ENCODE measurements around the gene PLCXD3. TPM values are rescaled to one million over a fixed set of nuclear protein-coding genes. Genes with fewer than 3 reads are reported as not detected.

Gene PLCXD3
- total and polyA plus RNA-seq, 2 of the 8 experiments (the other 6 are each of a cell fraction or from before 2014, with no cell fraction given), result 0.03 to 0.07 TPM

GRCh38 chr5:41281215-41281810 lies 229.1 kb downstream of the PLCXD3 start:
- Histone ChIP-seq H3K23me2 (ENCODE audit: low read depth, low read length) (no peaks in the 10 kb centered on the region; the same call in 1 of the 2 replicates), H3K23ac (ENCODE audit: insufficient read length) (no peak overlapping the region), H3K27me3 (replicated peaks in 1 of 4; ENCODE audit: control insufficient read depth in 3 of 4, extremely low read depth in 1 of 4, insufficient read depth in 3 of 4, low read length in 3 of 4) (no peaks in the 10 kb centered on the region), H3K4me3 (ENCODE audit: extremely low read depth in 1 of 4, insufficient read depth in 2 of 4, low read depth in 3 of 4, low read length in 4 of 4) (no peak overlapping the region), H2BK15ac (ENCODE audit: low read length) (no peak overlapping the region), H3K36me3 (ENCODE audit: control insufficient read depth in 2 of 4, insufficient read depth in 4 of 4, low read length in 3 of 4) (no peaks in the 10 kb centered on the region), H3K9ac (replicated peaks in 1 of 4; ENCODE audit: extremely low read depth in 1 of 4, low read depth in 3 of 4, low read length in 3 of 4) (no peak overlapping the region), H3K4me1 (replicated peaks in 1 of 4; ENCODE audit: control insufficient read depth in 3 of 4, insufficient read depth in 4 of 4, low read length in 3 of 4) (peaks cover 0 to 4% (median under 1%) of the 10 kb centered on the region in 4 experiments; a peak in 4 of 7 replicates), H3K4me2 (ENCODE audit: insufficient read depth in 1 of 2, low read depth in 2 of 2, low read length in 2 of 2) (no peak overlapping the region), H3K56ac (replicated peaks; ENCODE audit: insufficient read length, low read depth, low read length) (no peak overlapping the region), H3K18ac (ENCODE audit: extremely low read depth, low read length) (no peak overlapping the region), H4K5ac (ENCODE audit: insufficient read length, low read depth, low read length) (no peak overlapping the region), H4K91ac (replicated peaks; ENCODE audit: insufficient read length, low read length) (no peak overlapping the region), H4K20me1 (replicated peaks in 1 of 2; ENCODE audit: control insufficient read depth in 1 of 2, insufficient read depth in 2 of 2, low read length in 2 of 2) (no peaks in the 10 kb centered on the region), H2BK20ac (ENCODE audit: low read length) (no peak overlapping the region), H3K4ac (replicated peaks; ENCODE audit: insufficient read length, low read depth, low read length) (no peak overlapping the region), H3K9me3 (ENCODE audit: insufficient read depth in 2 of 2, low read depth in 1 of 2, low read length in 1 of 2) (no peaks in the 10 kb centered on the region), H4K8ac (ENCODE audit: extremely low read depth, insufficient read depth, low read length) (no peak overlapping the region), H2AK5ac (ENCODE audit: low read depth, low read length) (no peak overlapping the region), H2BK5ac (ENCODE audit: low read depth, low read length) (no peak overlapping the region), H2BK120ac (replicated peaks; ENCODE audit: low read depth, low read length) (no peak overlapping the region), H3K27ac (ENCODE audit: low read depth, low read length) (no peak overlapping the region), H3K79me2 (ENCODE audit: control insufficient read depth in 1 of 2, insufficient read depth in 2 of 2, low read length in 2 of 2) (no peaks in the 10 kb centered on the region), H3K79me1 (ENCODE audit: low read depth, low read length) (no peaks in the 10 kb centered on the region), H3K14ac (ENCODE audit: insufficient read length) (no peak overlapping the region), H2BK12ac (ENCODE audit: low read depth, low read length) (no peak overlapping the region), H2AFZ (ENCODE audit: low read length) (peak overlapping the region; percentile 60; the same call in 1 of the 2 replicates)
- FAIRE-seq (no peak), DNase-seq (ENCODE audit: low read depth in 1 of 2, low spot score in 2 of 2) (no peak)
- ChIA-PET CTCF (ENCODE audit: partially characterized antibody) (no interaction called here), POLR2A (ENCODE audit: partially characterized antibody) (no interaction called here)
- 94% methylated on average over 12 of the region's 12 CpGs; no CpG with 5 or more reads in 1 of the 2 experiments for WGBS, 2 experiments (ENCODE audit: extremely low coverage in 1 of 2, insufficient coverage in 1 of 2, insufficient read length in 1 of 2, insufficient replicate concordance in 2 of 2, low coverage in 1 of 2, low lambda C conversion rate in 2 of 2, missing lambda C conversion rate in 1 of 2)
- no peak for TF ChIP-seq POLR2AphosphoS5 (IDR thresholded peaks at IDR 0.05; ENCODE audit: low read depth, low read length)
- TF ChIP-seq GTF2F1 (IDR thresholded peaks at IDR 0.05; ENCODE audit: borderline replicate concordance, low read depth, low read length), result no peak
- no peak for TF ChIP-seq KDM5A (IDR thresholded peaks at IDR 0.05; ENCODE audit: low read length)
